Right lobe of liver (tissue), 4 donors: ENCODE measurements around the gene DOC2A.

Source experiments
- POLR2A ChIP-seq: fragments of 450-650 bp; IDR thresholded peaks from one replicate; pipeline ENCODE4 v1.6.1; 2017; ENCODE audit warnings: antibody characterized with exemption, mild to moderate bottlenecking
- TF ChIP-seq, protein P1 (sequence below), 4 donors: fragments of 200-600 bp in 3 of 4; fragments of 450-650 bp in 1 of 4; IDR thresholded peaks; one replicate each; pipeline versions ENCODE4 v1.5.1 to v1.8.0; 2016 to 2022; ENCODE audit warnings: antibody characterized with exemption in 4 of 4, mild to moderate bottlenecking in 2 of 4
- donor health status: DM: no; HTN: no; CAD: no.
- donor health status: DM: no; HTN: no; CAD: no.
- donor health status: DM: no; HTN: yes; CAD: no.

DNA sequence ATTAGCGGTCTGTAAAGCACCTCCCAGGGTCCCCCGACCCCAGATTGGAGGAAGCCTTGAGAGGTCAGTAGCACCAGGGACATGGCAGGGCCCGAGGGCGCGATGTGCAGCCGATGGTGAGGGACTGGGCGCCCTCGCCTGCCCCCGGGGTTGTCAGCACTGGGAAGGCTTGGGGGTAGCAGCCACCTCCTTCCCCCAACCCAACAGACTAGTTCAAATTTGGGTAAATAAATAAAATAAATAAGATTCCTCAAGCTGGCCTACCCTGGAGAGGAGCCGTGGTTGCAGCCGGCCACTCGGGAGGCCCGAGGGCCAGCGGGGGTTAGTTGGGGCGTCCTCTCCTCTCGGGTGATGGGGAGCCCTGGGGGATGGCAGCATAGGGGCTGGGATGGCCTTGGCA lies 13.6 kb upstream of the DOC2A start:
- TF ChIP-seq, protein P1, sequence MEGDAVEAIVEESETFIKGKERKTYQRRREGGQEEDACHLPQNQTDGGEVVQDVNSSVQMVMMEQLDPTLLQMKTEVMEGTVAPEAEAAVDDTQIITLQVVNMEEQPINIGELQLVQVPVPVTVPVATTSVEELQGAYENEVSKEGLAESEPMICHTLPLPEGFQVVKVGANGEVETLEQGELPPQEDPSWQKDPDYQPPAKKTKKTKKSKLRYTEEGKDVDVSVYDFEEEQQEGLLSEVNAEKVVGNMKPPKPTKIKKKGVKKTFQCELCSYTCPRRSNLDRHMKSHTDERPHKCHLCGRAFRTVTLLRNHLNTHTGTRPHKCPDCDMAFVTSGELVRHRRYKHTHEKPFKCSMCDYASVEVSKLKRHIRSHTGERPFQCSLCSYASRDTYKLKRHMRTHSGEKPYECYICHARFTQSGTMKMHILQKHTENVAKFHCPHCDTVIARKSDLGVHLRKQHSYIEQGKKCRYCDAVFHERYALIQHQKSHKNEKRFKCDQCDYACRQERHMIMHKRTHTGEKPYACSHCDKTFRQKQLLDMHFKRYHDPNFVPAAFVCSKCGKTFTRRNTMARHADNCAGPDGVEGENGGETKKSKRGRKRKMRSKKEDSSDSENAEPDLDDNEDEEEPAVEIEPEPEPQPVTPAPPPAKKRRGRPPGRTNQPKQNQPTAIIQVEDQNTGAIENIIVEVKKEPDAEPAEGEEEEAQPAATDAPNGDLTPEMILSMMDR (IDR thresholded peaks at IDR 0.05) = no peak
- TF ChIP-seq POLR2A = no peak
